Activated CD4-positive, CD25-positive, alpha-beta regulatory T cell treated with anti-CD3 and anti-CD28 coated beads, Interleukin-2, amount 50 U/mL, for 24 hours (primary cell): ENCODE results near the gene MLXIP.
"Not testable (repeated sequence)": the region's sequence is repeated elsewhere in the genome, so short reads cannot be mapped to it uniquely, and the experiment has no call there.

Experiments used
- ATAC-seq, 2 donors: fragments of 150-1000 bp; cut with Tn5 transposase; one replicate each; pipeline ENCODE4 v1.10.0; 2021; ENCODE audit warnings: mild to moderate bottlenecking in 1 of 2, moderate library complexity in 1 of 2

Gene MLXIP

DNA sequence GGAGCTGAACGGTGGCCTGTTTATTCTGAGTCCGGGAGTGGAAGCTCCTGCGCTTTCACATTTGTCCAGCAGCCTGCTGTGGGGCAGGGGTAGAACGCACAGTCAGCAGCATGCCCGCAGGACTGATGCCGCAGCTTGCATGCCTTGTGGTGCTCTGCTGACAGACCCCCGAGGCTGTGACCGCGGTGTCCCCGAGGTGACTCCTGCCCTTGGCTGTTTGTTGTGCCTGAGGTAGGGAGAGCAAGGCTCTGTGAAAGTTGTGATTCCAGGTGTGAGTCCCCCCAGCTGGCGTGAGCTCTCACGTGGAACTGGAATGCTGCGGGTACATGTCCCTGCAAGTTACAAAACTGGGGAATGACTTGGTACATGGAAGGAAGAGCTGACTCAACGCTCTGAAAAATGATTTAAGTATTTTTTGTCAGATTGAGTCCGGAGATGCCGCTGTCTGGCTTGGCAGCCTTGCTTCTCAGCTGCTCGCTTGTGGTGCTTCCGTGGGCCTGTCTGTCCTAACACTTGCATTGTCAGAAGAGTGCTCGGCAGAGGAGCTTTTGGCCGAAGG lies 18.1 kb downstream of the MLXIP start:
- ATAC-seq = no peak

DNA sequence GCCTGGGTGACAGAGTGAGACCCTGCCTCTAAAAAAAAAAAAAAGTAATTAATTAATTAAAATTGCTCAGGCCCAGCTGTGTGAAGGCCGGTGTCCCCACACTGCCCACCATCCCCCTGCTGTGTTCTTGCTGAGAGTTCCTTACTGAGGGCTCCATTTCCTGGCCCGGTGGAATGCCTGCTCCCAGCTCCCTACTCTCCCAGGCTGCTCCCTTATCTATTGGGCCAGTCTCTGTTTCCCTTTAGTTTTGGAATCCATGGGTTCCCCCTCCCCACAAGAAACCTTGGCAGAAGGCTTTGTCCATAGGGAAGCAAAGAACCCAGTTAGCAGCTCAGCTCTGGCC lies 19.0 kb downstream of the MLXIP start:
- ATAC-seq = no peak

DNA sequence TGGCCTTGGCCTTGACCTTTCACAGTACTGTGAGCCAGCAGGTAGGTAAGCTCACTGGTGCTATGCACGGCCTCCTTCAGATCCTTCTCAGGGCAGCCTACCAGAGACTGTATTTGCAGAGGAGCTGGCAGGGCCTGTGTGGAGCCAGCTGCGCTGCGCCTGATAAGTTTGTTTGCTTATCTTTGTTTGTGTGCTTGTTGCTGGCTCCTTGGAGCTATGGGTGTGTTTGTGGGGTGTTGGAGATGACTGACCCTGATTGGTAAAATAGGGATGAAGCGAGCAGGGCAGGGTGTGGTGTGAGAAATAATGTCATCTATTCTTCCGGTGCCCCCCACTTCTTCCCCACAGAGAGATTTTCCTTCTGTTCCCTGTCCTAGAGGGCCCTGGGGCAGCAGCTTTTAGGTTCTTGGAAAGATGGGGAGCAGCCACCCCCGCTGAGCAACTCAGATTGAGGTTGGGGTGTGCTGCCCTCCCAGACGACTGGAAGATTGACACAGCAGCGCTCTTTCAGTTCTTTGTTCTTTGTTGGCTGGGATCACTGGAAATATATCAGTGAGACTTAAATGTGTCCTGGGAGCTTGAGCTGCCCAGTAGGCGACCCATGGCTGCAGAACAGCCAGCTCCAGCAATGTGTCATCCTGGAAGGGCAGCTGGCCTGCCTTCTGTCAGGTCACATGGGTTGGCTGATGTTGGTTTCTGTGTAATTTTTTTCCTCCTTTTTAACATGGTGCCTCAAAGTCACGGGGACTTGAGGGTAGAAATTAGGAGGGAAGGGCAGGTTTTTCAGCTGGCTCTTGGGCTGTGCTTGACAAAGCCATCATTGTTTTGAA lies 19.6 kb downstream of the MLXIP start:
- no peak for ATAC-seq

DNA sequence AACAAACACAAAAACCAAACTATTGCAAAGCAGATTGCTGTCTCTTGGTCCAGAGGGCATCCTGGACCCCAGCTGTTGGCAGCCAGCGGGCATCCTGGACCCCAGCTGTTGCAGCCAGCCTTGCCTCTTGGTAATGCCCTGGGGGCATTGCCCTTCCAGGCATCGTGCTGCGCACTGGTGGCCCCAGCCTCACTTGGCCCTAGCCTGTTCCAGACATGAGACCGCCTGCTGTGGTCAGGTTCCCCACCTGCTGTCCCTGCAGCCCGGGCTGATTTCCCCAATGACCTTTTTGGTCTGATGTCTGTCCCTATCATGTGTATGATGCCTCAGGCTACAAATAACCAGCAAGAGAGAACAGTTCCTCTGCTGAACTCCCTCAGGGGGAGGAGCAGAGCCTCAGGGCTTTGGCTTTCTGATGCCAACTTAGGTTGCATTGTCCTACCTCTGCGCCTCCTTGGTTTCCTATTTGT lies 20.8 kb downstream of the MLXIP start:
- ATAC-seq = peak in 1 of 2 donors; percentile 22

DNA sequence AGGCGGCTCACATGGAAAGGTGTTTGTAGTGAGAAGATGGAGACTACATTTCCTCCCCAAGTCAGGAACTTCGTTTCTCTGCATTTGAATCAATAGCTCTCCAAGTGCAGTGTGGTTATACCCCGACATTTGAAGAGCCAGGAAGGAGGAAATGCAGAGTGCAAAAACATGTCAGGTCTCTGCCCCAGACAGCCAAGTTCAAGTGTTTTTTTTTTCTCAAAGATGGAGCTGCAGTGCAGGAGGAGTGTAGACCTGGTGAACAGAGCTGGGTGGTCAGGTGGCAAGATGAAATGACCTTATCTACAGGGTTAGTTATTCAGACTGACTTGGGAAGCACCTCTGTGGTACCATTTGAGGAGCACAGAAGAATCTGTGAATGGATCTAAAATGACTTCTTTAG lies 21.3 kb downstream of the MLXIP start:
- ATAC-seq = no peak

DNA sequence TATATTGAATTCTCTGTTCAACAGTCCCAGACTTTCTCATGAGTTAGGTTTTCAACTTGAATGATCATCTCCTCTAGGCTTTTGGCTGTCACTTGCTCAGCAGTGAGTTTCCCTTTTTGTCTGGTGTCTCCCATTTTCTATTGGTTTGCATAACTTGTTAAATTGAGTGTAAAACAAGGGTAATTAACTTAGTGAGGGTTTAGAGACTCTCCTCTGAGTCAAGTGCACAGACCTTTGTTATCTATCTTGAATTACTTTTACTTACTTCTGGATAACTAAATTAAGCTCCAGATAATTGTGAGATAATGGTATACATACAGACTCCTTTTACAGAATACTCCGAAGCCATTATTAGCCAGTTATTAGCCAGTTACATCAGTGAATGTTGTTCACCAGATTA lies 22.0 kb downstream of the MLXIP start:
- ATAC-seq = no peak

DNA sequence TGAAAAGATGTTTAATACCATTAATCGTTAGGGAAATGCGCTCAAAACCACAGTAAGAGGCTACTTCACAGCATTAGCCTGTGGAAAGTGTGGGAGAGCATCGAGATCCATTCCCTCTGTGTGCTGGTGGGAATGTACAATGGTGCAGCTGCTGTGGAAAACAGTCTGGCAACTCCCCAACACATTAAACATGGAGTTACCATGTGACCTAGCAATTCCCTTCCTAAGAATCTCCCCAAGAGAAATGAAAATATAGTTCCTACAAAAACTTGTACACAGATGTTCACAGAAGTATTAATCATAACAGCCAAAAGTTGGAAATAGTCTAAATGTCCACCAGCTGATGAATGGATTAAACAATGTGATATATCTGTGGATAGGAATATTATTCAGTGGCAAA lies 23.8 kb downstream of the MLXIP start:
- no peak for ATAC-seq

DNA sequence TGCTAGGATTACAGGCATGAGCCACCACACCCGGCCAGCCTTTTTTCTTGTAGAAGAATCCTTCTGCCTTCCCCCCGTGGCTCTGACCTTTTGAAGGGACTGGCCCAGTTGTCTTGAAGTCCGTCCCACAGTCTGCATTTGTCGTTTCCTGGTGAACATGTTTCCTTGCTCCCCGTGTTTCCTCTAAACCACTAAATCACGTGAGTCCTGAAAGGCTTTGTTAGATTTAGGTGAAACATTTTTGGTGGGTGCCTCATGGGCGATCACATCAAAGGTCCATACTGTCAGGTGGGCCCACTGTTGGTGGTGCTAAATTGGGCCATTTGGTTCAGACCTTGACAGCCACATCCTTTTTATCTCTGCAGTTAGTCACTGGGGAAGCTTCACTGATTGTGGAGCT lies 26.3 kb downstream of the MLXIP start:
- peak in 1 of 2 donors; percentile 12 for ATAC-seq

DNA sequence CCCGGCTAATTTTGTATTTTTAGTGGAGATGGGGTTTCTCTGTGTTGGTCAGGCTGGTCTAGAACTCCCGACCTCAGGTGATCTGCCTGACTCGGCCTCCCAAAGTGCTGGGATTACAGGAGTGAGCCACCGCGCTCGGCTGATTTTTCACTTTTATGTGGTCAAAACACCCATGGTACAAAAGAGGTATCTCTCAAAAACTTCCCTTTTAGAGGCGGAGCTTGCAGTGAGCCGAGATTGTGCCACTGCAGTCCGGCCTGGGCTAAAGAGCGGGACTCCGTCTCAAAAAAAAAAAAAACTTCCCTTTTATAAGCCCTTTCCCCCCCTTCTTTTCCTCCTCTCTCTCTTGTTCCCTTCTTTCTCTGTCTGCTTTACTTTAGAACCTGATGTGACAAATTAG lies 26.9 kb downstream of the MLXIP start:
- ATAC-seq = not testable (repeated sequence)

DNA sequence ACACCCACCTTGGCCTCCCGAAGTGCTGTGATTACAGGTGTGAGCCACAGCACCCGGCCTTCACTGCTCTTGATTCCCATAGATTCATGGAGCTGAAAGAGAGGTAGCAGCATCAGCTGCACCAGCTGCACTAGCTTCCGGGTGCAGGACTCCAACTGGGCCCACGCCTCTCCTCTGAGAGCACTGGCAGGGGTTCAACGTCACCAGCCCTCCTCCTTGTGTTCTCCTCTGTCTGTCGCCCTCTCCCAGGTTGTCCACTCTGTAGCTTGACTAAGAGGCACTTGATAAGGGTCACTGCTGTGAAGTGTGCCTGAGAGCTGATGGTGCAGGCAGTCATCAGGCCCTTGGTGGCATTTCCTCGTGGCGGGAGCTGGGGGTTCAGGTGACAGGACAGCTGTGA lies 28.3 kb downstream of the MLXIP start:
- no peak for ATAC-seq

DNA sequence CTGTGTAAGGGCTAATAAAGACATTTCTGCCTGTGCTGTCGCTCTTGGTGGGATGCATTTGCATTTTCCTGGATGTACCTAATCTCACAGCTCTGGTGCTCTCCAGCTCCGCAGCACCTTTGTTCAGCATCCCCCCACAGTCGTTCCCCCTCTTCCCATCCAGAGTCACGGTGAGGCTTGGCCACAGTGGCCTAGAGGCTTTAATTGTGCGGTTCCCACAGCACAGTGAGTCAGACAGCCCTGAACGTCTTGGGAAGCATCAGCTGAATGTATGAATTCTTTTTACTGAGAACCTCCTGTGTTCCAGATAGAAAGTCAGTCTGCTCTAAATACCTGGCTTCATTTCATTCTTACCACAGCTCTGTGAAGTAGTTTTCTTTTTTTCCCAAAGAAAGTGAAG lies 28.7 kb downstream of the MLXIP start:
- ATAC-seq = no peak

DNA sequence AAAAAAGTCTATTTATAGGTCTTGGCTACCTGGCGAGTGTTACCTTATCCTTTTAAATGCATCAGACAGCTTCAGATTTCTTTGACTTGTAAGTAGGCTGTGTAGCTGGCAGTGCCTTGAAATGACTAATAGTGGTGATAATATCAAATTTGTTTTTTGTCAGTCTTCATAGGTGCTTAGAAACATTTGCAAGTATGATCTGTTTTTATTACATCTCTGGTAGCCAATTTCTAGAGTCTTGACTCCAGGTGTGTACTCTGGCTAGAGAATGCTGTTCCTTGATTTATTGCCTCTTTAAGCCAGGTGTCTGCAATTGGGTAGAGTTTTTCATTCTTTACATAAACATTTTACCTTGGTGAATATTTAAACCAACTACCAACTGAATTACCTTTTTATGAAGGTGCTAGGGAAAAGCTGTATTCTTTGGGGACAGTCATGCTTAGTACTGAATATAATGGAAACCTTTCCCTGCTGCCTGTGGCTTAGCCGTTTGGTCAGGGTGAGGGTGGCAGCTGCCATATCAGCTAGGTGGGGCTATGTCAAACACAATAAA lies 32.6 kb downstream of the MLXIP start:
- peak; percentile 48 to 56 for ATAC-seq

DNA sequence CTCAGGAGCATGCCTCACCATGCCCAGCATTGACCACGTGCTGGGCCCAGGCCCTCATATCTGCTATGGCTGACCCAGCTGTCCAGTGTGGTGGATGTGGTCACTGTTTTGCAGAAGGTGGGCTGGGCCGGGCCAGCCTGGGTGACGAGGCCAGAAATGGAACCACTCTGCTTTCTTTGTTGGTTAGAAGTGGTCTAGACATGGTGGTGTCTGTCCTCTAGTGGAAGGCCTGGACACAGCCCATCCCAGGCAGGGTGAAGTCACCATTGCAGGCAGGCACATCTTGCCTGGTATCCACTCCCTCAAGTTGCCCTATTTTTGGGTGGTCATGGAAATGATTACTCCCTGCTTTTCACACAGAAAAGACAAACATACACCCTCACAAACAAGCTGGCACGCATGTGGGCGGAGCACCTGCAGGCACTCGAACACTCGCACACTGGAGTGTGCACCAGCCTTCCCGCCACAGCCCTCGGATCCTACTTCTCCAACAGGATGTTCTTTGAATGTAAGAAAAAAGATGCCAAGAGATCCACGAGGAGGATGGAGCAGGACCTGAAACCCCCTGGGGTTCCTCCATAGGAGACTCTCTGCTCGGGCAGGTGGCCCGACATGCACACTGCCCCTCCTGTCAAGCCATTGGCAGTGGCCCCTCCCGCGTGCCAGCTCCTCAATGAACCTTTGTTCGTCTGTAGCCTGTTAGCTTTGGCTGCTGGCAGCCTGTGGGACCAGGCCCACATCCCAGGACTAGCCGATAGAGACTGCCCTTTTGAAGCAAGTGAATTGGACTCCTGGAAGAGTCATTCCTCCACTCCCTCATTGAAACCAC lies 38.4 kb downstream of the MLXIP start:
- ATAC-seq = no peak

DNA sequence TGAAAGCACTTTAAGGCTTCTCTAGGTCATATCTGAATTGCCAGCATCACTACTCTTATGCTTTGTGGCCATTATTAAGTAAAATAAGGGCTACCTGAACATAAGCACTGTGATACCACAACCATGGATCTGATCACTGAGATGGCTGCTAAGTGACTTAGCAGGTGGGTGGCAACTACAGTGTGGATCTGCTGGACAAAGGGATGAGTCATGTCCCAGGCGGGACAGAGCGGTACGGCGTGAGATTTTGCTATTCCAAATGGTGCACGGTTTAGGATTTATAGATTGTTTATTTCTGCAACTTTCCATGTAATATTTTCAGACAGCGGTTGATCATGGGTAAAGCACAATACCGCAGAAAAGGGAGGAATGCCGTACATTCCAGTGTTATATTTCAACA lies 39.4 kb downstream of the MLXIP start:
- ATAC-seq = no peak

DNA sequence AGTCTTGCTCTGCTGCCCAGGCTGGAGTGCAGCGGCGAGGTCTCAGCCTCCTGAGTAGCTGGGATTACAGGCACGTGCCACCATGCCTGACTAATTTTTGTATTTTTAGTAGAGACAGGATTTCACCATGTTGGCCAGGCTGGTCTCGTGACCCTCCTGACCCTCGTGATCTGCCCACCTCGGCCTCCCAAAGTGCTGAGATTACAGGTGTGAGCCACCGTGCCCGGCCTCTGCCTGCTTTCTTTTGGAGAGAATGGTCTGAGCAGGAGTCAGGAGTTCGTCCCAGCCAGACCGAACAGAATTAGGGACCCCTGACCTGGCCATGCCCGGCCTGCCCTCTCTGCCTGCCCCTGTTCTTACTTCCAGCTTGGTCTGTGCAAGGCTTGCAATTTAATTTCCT lies 42.8 kb downstream of the MLXIP start:
- not testable (repeated sequence) for ATAC-seq

DNA sequence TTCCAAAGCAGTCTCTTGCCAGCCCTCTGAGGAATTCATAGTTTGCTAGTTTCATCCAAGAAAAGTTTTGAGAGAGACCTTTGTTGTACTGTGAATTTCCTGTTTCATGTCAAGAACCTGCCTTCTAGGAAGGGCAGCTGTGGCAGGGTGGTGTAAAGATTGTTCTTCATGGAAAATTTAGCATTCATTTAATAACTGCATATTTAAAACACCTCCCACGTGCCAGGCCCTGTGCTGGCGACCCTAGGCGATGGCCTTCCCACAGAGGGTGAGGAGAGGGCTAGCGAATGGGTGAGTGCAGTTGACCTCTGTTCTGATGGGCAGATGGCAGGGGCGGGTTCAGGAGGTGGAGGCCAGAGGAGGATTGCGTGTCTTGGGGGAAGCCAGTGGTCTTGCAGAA lies 43.2 kb downstream of the MLXIP start:
- no peak for ATAC-seq

DNA sequence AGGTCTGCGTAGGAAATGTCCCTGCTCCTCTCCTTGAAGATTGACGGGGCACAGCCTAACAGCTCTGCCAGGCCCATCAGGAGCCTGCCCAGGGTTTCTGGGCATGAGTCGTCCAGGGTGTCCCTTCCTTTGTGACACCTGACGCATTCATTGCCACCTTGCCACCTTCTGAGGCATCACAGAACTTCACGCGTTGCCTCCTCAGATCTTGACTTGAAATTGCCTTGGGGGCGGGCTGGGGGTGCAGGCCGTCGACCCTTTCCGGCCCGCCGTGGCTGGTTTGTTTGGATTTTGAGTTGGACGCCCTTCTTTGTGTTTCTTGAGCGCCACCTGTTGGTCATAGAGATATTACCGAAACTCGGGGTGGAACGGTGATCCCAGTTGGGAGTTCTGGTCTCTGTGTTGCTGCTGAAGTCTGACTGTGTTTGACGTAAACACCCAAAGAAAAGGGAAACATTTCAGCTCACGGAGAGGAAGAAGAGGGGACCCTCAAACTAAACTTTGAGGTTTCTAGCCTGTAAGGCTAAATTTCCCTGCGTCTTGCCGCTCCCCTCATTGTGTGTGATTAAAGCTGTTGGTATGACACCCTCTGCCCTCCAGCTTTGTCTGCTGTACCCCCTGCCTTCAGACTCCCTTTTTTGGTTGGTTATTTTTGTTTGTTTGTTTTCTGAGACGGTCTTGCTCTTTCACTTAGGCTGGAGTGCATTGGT lies 44.6 kb downstream of the MLXIP start:
- ATAC-seq = peak; percentile 59 to 66

DNA sequence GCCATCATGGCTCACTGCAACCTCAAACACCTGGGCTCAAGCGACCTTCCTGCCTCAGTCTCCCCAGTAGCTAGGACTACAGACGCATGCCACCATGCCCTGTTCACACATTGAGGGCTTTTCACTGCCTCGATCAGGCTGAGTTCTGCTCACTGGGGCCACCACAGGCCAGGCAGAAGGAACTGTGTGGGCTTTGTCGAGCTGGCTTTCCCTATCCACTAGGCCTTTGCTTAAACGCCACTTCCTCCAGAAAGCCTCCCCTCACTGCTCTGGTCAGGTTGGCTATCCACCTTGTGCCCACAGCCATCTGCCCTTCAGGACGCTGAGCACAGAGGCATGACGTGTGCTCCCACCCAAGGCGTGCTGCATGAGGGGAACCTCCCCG lies 45.2 kb downstream of the MLXIP start:
- ATAC-seq = no peak

DNA sequence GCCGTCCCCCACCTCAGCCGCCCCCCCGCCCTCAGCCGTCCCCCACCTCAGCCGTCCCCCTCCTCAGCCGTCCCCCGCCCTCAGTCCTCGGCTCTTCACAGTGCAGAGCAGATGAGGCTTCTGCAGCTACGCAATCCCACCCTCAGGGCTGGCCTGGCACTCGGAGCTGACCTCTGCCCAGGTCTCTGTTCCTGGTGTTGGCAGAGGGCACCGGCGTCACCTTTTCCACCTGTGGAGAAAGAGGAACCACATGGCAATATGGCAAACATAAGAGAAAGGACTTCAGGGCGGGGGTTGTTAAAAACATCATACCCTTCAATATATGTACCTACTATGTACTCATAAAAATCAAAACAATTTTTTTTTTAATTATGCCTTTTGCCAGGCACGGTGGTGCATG lies 45.8 kb downstream of the MLXIP start:
- no peak for ATAC-seq

DNA sequence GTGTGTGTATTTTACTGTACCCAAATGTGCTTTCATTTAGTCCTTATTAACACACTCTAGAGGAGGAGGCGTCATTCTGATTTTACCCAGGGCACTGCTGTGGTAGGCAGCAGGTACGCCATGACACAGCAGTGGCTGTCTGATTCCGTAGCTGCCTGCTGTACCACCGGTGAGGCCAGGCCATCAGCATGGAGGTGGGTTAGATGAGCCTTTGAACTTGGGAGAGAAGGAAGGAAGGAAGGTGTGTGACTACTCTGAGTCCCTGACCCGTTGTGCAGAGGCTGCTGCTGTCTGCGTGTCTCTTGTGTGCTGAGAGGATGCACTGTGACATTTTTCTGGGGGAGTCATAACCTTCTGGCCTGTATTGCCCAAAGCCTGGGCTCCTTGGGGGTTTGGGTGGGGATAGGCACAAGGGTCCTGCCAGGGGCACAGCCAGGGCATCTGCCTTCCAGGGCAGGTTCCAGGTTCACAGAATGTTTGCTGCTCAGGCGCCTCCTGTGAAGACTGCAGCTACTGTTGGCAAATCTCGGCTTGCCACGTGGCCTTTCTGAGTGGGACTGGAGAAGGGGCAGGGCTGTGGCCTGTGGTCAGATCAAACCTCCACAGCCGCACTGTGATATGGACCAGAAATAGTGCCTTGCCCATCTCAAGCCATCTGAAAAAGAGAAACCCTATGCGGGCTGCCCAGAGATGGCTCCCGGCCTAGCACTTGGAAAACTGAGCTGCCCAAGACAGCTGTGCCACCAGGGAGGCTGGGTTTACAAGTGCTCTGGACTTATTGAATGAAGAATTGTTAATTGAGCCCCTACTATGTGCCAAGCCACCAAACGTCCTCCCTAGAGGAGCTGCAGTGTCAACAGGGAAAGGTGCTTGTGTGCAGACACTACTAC lies 47.1 kb downstream of the MLXIP start:
- no peak for ATAC-seq

DNA sequence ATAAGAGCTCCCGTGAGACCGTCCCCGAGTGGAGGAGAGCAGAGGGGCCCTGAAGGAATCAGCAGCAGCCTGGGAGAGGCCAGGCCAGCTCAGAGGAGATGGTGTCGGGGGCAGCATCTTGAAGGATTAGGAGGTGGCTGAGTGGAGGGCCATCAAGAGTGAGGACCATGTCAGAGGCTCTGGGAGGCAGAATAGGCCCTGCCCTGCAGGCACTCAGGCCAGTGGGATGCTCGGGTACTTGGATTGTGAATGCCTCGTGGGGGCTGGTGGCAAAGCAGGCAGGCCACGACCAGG lies 47.7 kb downstream of the MLXIP start:
- no peak for ATAC-seq
